ENCODE results near the gene RNF144A. TPM values are rescaled to one million over a fixed set of nuclear protein-coding genes. Genes with fewer than 3 reads are reported as not detected.

RNF144A gene
- total and polyA plus RNA-seq, 10 of the 15 experiments (the other 5 are each of a cell fraction or from before 2014, with no cell fraction given) = 0.02 to 12.1 (median 0.48) TPM; not detected in 1

DNA sequence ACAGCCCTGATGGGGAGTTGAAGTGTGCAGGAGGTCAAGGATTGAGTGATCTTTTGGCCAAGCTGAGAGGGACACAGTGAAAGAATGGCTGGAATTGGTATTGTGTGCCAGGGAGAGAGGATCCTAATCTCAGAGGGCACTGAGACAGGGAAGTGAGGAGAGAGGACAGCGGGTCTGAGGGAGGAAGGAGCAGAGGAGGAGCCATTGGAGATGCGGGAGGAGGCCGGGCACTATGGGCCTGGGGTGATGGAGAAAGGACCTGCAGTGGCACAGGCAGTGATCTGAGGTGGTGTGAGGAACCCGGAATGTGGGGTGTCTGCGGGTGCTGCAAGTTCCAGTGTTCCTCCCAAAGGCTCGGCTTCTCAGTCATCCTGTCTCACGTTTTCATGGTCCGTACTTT, 26.8 kb downstream of the RNF144A start (continued):
- TF ChIP-seq, protein P1, sequence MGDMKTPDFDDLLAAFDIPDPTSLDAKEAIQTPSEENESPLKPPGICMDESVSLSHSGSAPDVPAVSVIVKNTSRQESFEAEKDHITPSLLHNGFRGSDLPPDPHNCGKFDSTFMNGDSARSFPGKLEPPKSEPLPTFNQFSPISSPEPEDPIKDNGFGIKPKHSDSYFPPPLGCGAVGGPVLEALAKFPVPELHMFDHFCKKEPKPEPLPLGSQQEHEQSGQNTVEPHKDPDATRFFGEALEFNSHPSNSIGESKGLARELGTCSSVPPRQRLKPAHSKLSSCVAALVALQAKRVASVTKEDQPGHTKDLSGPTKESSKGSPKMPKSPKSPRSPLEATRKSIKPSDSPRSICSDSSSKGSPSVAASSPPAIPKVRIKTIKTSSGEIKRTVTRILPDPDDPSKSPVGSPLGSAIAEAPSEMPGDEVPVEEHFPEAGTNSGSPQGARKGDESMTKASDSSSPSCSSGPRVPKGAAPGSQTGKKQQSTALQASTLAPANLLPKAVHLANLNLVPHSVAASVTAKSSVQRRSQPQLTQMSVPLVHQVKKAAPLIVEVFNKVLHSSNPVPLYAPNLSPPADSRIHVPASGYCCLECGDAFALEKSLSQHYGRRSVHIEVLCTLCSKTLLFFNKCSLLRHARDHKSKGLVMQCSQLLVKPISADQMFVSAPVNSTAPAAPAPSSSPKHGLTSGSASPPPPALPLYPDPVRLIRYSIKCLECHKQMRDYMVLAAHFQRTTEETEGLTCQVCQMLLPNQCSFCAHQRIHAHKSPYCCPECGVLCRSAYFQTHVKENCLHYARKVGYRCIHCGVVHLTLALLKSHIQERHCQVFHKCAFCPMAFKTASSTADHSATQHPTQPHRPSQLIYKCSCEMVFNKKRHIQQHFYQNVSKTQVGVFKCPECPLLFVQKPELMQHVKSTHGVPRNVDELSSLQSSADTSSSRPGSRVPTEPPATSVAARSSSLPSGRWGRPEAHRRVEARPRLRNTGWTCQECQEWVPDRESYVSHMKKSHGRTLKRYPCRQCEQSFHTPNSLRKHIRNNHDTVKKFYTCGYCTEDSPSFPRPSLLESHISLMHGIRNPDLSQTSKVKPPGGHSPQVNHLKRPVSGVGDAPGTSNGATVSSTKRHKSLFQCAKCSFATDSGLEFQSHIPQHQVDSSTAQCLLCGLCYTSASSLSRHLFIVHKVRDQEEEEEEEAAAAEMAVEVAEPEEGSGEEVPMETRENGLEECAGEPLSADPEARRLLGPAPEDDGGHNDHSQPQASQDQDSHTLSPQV (IDR thresholded peaks at IDR 0.05) = no peak
- TF ChIP-seq, protein P2, sequence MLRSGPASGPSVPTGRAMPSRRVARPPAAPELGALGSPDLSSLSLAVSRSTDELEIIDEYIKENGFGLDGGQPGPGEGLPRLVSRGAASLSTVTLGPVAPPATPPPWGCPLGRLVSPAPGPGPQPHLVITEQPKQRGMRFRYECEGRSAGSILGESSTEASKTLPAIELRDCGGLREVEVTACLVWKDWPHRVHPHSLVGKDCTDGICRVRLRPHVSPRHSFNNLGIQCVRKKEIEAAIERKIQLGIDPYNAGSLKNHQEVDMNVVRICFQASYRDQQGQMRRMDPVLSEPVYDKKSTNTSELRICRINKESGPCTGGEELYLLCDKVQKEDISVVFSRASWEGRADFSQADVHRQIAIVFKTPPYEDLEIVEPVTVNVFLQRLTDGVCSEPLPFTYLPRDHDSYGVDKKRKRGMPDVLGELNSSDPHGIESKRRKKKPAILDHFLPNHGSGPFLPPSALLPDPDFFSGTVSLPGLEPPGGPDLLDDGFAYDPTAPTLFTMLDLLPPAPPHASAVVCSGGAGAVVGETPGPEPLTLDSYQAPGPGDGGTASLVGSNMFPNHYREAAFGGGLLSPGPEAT (IDR thresholded peaks at IDR 0.05; ENCODE audit: low read depth) = no peak
- no peak for TF ChIP-seq RELA (IDR thresholded peaks at IDR 0.05; ENCODE audit: borderline replicate concordance, partially characterized antibody)
- TF ChIP-seq TCF7 (IDR thresholded peaks at IDR 0.05; ENCODE audit: borderline replicate concordance) = no peak

DNA sequence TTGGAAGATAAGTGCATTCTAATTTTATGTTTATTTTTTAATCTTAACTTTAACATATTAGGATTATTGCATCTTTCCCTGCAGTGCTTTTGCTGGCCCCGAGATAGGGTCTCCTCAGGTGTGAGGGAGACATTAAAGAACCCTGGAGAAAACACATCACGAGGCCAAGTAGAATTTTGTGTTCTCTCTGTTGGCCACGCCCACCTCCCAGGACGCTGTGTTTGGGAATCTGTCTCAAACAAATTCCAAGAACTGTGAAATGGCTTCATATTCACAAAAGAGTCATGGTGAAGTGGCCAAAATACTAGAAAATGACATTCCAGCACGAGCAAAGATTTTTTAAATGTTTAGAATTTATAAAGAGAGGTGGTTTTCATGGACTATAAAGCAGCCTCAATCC, 27.3 kb downstream of the RNF144A start:
- Histone ChIP-seq H3K27ac (ENCODE audit: control insufficient read depth, insufficient read depth) (no peak overlapping the region), H3K36me3 (ENCODE audit: control insufficient read depth in 2 of 2, insufficient read depth in 2 of 2, low read length in 1 of 2) (peaks cover 0 to 2% of the 10 kb centered on the region in 2 experiments; a peak in 2 of 4 replicates), H3K9me3 (replicated peaks; ENCODE audit: control insufficient read depth, insufficient read depth, low read length) (no peaks in the 10 kb centered on the region), H3K27me3 (replicated peaks in 1 of 2; ENCODE audit: control insufficient read depth in 2 of 2, insufficient read depth in 2 of 2, low read length in 1 of 2) (no peaks in the 10 kb centered on the region), H3K9ac (ENCODE audit: control insufficient read depth, insufficient read depth, low read length) (no peak overlapping the region), H2AFZ (ENCODE audit: control insufficient read depth, low read depth, low read length) (no peak overlapping the region), H3K4me2 (ENCODE audit: control insufficient read depth, insufficient read depth) (no peak overlapping the region), H3K4me3 (no peak overlapping the region), H3K79me2 (ENCODE audit: control insufficient read depth, insufficient read depth, low read length) (no peaks in the 10 kb centered on the region), H4K20me1 (ENCODE audit: control insufficient read depth, insufficient read depth) (no peaks in the 10 kb centered on the region), H3K4me1 (ENCODE audit: control insufficient read depth, insufficient read depth, low read length) (peaks cover 25% of the 10 kb centered on the region)
- FAIRE-seq (no peak), DNase-seq (ENCODE audit: low read depth, low spot score) (no peak), ATAC-seq (no peak)
- in situ Hi-C loops (cut with MboI) (no loop called here), intact Hi-C loops (cut with micrococcal nuclease; ENCODE audit: unreplicated experiment) (no loop called here)
- RAD21 ChIA-PET (ENCODE audit: unreplicated experiment) = interaction anchor here (1.0 to 3.3 kb wide), 4 partner anchors 28 to 114 kb away, joined by 3 to 16 read pairs (median 4); no protein-coding TSS in a partner anchor
- POLR2A ChIA-PET = interaction anchor here (0.6 to 3.4 kb wide), 4 partner anchors 8 to 54 kb away, joined by 3 to 11 read pairs (median 4); no protein-coding TSS in a partner anchor
- 87% methylated on average over 5 of the region's 5 CpGs for WGBS (ENCODE audit: insufficient coverage, insufficient replicate concordance, low lambda C conversion rate, missing lambda C conversion rate)
- SMC1A ChIA-PET (ENCODE audit: uncharacterized antibody, unreplicated experiment) = interaction anchor here (1.0 to 4.2 kb wide), 9 partner anchors 10 to 70 kb away, joined by 4 to 30 read pairs (median 5); no protein-coding TSS in a partner anchor
- CTCF ChIA-PET = interaction anchor here (0.6 to 3.4 kb wide), 9 partner anchors 17 to 114 kb away, joined by 3 to 25 read pairs (median 3); no protein-coding TSS in a partner anchor
- no TSS peak for BruUV-seq (replicated peaks)
- no peak for TF ChIP-seq ZNF24 (IDR thresholded peaks at IDR 0.05)
- no peak for TF ChIP-seq SPI1 (IDR thresholded peaks at IDR 0.05; ENCODE audit: borderline replicate concordance, insufficient read depth, low read depth, low read length)
- no peak for TF ChIP-seq RBBP5 (conservative IDR thresholded peaks at IDR 0.05)
- TF ChIP-seq HDGF (IDR thresholded peaks at IDR 0.05) = no peak
- TF ChIP-seq MYC (IDR thresholded peaks at IDR 0.05; ENCODE audit: insufficient read depth, insufficient read length, insufficient replicate concordance, low read length, severe bottlenecking) = no peak
- no peak for TF ChIP-seq RELA (IDR thresholded peaks at IDR 0.05; ENCODE audit: borderline replicate concordance, partially characterized antibody)
- TF ChIP-seq IKZF2 (IDR thresholded peaks at IDR 0.05) = no peak
- TF ChIP-seq, protein P3, sequence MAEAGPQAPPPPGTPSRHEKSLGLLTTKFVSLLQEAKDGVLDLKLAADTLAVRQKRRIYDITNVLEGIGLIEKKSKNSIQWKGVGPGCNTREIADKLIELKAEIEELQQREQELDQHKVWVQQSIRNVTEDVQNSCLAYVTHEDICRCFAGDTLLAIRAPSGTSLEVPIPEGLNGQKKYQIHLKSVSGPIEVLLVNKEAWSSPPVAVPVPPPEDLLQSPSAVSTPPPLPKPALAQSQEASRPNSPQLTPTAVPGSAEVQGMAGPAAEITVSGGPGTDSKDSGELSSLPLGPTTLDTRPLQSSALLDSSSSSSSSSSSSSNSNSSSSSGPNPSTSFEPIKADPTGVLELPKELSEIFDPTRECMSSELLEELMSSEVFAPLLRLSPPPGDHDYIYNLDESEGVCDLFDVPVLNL (IDR thresholded peaks at IDR 0.05; ENCODE audit: low read depth, low read length) = no peak
- TF ChIP-seq PML (IDR thresholded peaks at IDR 0.05; ENCODE audit: low read length) = no peak
- TF ChIP-seq, protein P4, sequence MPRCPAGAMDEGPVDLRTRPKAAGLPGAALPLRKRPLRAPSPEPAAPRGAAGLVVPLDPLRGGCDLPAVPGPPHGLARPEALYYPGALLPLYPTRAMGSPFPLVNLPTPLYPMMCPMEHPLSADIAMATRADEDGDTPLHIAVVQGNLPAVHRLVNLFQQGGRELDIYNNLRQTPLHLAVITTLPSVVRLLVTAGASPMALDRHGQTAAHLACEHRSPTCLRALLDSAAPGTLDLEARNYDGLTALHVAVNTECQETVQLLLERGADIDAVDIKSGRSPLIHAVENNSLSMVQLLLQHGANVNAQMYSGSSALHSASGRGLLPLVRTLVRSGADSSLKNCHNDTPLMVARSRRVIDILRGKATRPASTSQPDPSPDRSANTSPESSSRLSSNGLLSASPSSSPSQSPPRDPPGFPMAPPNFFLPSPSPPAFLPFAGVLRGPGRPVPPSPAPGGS (IDR thresholded peaks at IDR 0.05; ENCODE audit: borderline replicate concordance, insufficient read depth, low read depth, low read length, poor library complexity, severe bottlenecking) = no peak
- TF ChIP-seq HCFC1 (IDR thresholded peaks at IDR 0.05; ENCODE audit: low read length) = no peak
